Chondrocyte (in vitro differentiated cells): Measurements from ENCODE around the gene C21orf58. TPM values are rescaled to one million over a fixed set of nuclear protein-coding genes. Genes with fewer than 3 reads are reported as not detected.

Source experiments
- DNase-seq: peaks from one replicate; pipeline ENCODE4 v3.0.0; 2021; ENCODE audit warnings: mixed read lengths, low spot score
- H3K27ac Mint-ChIP-seq: one replicate; pipeline ENCODE4 v1.8.0; 2021; ENCODE audit warnings: mild to moderate bottlenecking, moderate library complexity, mixed read lengths; ENCODE audit not compliant: unreplicated experiment
- H3K27me3 Mint-ChIP-seq: 2 replicates; pipeline ENCODE4 v1.8.0; 2021; ENCODE audit warnings: low read depth, mixed read lengths
- H3K36me3 Mint-ChIP-seq: 2 replicates; pipeline ENCODE4 v1.8.0; 2021; ENCODE audit warnings: low read depth, mixed read lengths
- H3K4me1 Mint-ChIP-seq: 2 replicates; pipeline ENCODE4 v1.8.0; 2021; ENCODE audit warnings: low read depth, mild to moderate bottlenecking, mixed read lengths
- H3K4me3 Mint-ChIP-seq: one replicate; pipeline ENCODE4 v1.8.0; 2021; ENCODE audit warnings: mild to moderate bottlenecking, moderate library complexity, mixed read lengths; ENCODE audit not compliant: unreplicated experiment
- H3K9me3 Mint-ChIP-seq: 2 replicates; pipeline ENCODE4 v1.8.0; 2021; ENCODE audit warnings: low read depth, mixed read lengths
- CTCF ChIP-seq: fragments of 200-600 bp; sonication (generic); IDR thresholded peaks from 2 replicates; pipeline ENCODE4 v1.5.0; 2021; ENCODE audit warnings: antibody characterized with exemption, mild to moderate bottlenecking, moderate library complexity
- total RNA-seq: library from RNA; stranded (reverse); gene quantifications from 3 replicates; pipeline ENCODE4 v1.2.1, GENCODE V29; 2021

The C21orf58 gene
- total RNA-seq, 1 donor from 2014 or later = 5.6 TPM

GRCh38 chr21:46356494-46357334 is 33.0 kb upstream of the C21orf58 start:
- H3K4me3 Mint-ChIP-seq = no peak overlapping the region
- no peaks in the 10 kb centered on the region for H3K9me3 Mint-ChIP-seq
- no peaks in the 10 kb centered on the region for H3K4me1 Mint-ChIP-seq
- TF ChIP-seq CTCF = no peak
- DNase-seq = no peak
- peaks cover 31% of the 10 kb centered on the region for H3K36me3 Mint-ChIP-seq
- H3K27me3 Mint-ChIP-seq = no peaks in the 10 kb centered on the region
- H3K27ac Mint-ChIP-seq = no peak overlapping the region

GRCh38 chr21:46356005-46356338 is 32.3 kb upstream of the C21orf58 start:
- Mint-ChIP-seq H3K27me3 (no peaks in the 10 kb centered on the region), H3K4me1 (no peaks in the 10 kb centered on the region), H3K27ac (no peak overlapping the region), H3K4me3 (no peak overlapping the region), H3K9me3 (no peaks in the 10 kb centered on the region), H3K36me3 (peaks cover 32% of the 10 kb centered on the region)
- no peak for DNase-seq
- no peak for TF ChIP-seq CTCF

- Mint-ChIP-seq H3K36me3 (peaks cover 30% of the 10 kb centered on the region), H3K4me3 (no peak overlapping the region), H3K27me3 (no peaks in the 10 kb centered on the region), H3K4me1 (no peaks in the 10 kb centered on the region), H3K9me3 (no peaks in the 10 kb centered on the region), H3K27ac (no peak overlapping the region)
- no peak for TF ChIP-seq CTCF
- peak; percentile 92 for DNase-seq
These were observed 31.7 kb upstream of the C21orf58 start for GRCh38 chr21:46355161-46356004.

GRCh38 chr21:46354518-46354917 is 30.8 kb upstream of the C21orf58 start:
- no peak for TF ChIP-seq CTCF
- Mint-ChIP-seq H3K27me3 (no peaks in the 10 kb centered on the region), H3K27ac (no peak overlapping the region), H3K4me1 (no peaks in the 10 kb centered on the region), H3K36me3 (peaks cover 35% of the 10 kb centered on the region), H3K9me3 (no peaks in the 10 kb centered on the region), H3K4me3 (no peak overlapping the region)
- no peak for DNase-seq

- no peak for DNase-seq
- no peaks in the 10 kb centered on the region for H3K9me3 Mint-ChIP-seq
- H3K36me3 Mint-ChIP-seq = peaks cover 38% of the 10 kb centered on the region
- H3K4me1 Mint-ChIP-seq = no peaks in the 10 kb centered on the region
- no peaks in the 10 kb centered on the region for H3K27me3 Mint-ChIP-seq
- TF ChIP-seq CTCF = no peak
- no peak overlapping the region for H3K4me3 Mint-ChIP-seq
- no peak overlapping the region for H3K27ac Mint-ChIP-seq
These were observed 30.4 kb upstream of the C21orf58 start for GRCh38 chr21:46354046-46354445.
